SK-N-SH (cell line): ENCODE data around the gene TAB3. TPM values are rescaled to one million over a fixed set of nuclear protein-coding genes. Genes with fewer than 3 reads are reported as not detected.

Source experiments
- CTCF ChIA-PET: fragments of 300-600, 350-600 bp; formaldehyde crosslinking; extraction: SDS; loops from one replicate; lab custom pipeline; 2021; lab: Yijun Ruan, JAX
- POLR2A ChIA-PET: fragments of 350-600 bp; sonication (Branson Sonifier 250); formaldehyde crosslinking; extraction: SDS; loops from one replicate; lab custom pipeline; 2020; ENCODE audit warnings: antibody characterized with exemption, inconsistent platforms; lab: Yijun Ruan, JAX
- DNase-seq: peaks from one replicate; pipeline ENCODE4 v3.0.0; 2012
- H2AFZ ChIP-seq: fragments of 200-600 bp; sonication (generic); 2 replicates; pipeline ENCODE4 v1.8.1; 2016; ENCODE audit warnings: antibody characterized with exemption, mild to moderate bottlenecking, low read depth
- H3F3A ChIP-seq: fragments of 200-600 bp; sonication (generic); replicated peaks from 2 replicates; pipeline ENCODE3; 2016; ENCODE audit warnings: antibody characterized with exemption, mild to moderate bottlenecking; ENCODE audit not compliant: insufficient read depth
- H3K27ac ChIP-seq, 2 experiments: fragments of 200-500 bp in 1 of 2; fragments of 200-600 bp in 1 of 2; sonication (Bioruptor generic) in 1 of 2; sonication (generic), shearing (Covaris generic) in 1 of 2; 2 replicates each; pipeline versions ENCODE4 v1.5.1 to v1.6.1; 2014 to 2016; ENCODE audit warnings: low read depth in 2 of 2, inconsistent platforms in 1 of 2, low read length in 1 of 2, mild to moderate bottlenecking in 1 of 2, mixed read lengths in 1 of 2
- H3K27me3 ChIP-seq: fragments of 200-600 bp; sonication (generic), shearing (Covaris generic); 2 replicates; pipeline ENCODE4 v1.6.1; 2016; ENCODE audit warnings: mixed run types; ENCODE audit not compliant: insufficient read depth
- H3K36me3 ChIP-seq, 2 experiments: fragments of 200-500 bp in 1 of 2; fragments of 200-600 bp in 1 of 2; sonication (Bioruptor generic) in 1 of 2; sonication (generic) in 1 of 2; replicated peaks in 1 of 2; 2 replicates each; pipeline versions ENCODE3 to v1.5.1; 2014 to 2016; ENCODE audit warnings: low read length in 1 of 2, mild to moderate bottlenecking in 1 of 2; ENCODE audit not compliant: insufficient read depth in 2 of 2, control insufficient read depth in 1 of 2
- H3K4me1 ChIP-seq, 2 experiments: fragments of 200-500 bp in 1 of 2; fragments of 200-600 bp in 1 of 2; sonication (Bioruptor generic) in 1 of 2; sonication (generic), shearing (Covaris generic) in 1 of 2; 2 replicates each; pipeline versions ENCODE4 v1.5.1 to v1.6.1; 2014 to 2016; ENCODE audit warnings: low read depth in 1 of 2, low read length in 1 of 2, mixed run types in 1 of 2; ENCODE audit not compliant: insufficient read depth in 2 of 2, control insufficient read depth in 1 of 2
- H3K4me2 ChIP-seq: fragments of 200-600 bp; sonication (generic), shearing (Covaris generic); 2 replicates; pipeline ENCODE4 v1.6.1; 2017; ENCODE audit warnings: mixed run types
- H3K4me3 ChIP-seq, 2 experiments: fragments of 200-500 bp in 1 of 2; fragments of 200-600 bp in 1 of 2; sonication (Bioruptor generic) in 1 of 2; sonication (generic), shearing (Covaris generic) in 1 of 2; 2 replicates each; pipeline versions ENCODE4 v1.5.1 to v1.8.1; 2014 to 2016; ENCODE audit warnings: low read depth in 2 of 2, inconsistent platforms in 1 of 2, low read length in 1 of 2, mild to moderate bottlenecking in 1 of 2, mixed read lengths in 1 of 2, moderate library complexity in 1 of 2
- H3K79me2 ChIP-seq: fragments of 200-600 bp; sonication (generic); 2 replicates; pipeline ENCODE4 v1.8.1; 2017; ENCODE audit warnings: mild to moderate bottlenecking; ENCODE audit not compliant: insufficient read depth
- H3K9ac ChIP-seq: fragments of 200-600 bp; sonication (generic); 2 replicates; pipeline ENCODE4 v1.6.1; 2017; ENCODE audit warnings: mixed run types
- H3K9me2 ChIP-seq: fragments of 200-600 bp; sonication (generic); 2 replicates; pipeline ENCODE4 v1.6.1; 2017; ENCODE audit warnings: mixed run types
- H3K9me3 ChIP-seq: fragments of 200-600 bp; sonication (generic); 2 replicates; pipeline ENCODE4 v1.6.1; 2017; ENCODE audit warnings: mixed run types, mild to moderate bottlenecking, moderate library complexity
- H4K20me1 ChIP-seq: fragments of 200-600 bp; sonication (generic); 2 replicates; pipeline ENCODE4 v1.6.1; 2017; ENCODE audit warnings: mild to moderate bottlenecking, mixed run types; ENCODE audit not compliant: insufficient read depth
- CTCF ChIP-seq: fragments of 200-600 bp; sonication (generic); IDR thresholded peaks from 2 replicates; pipeline ENCODE4 v1.6.1; 2017; ENCODE audit warnings: antibody characterized with exemption, mild to moderate bottlenecking, moderate library complexity
- ELF1 ChIP-seq: IDR thresholded peaks from 2 replicates; pipeline ENCODE4 v1.4.0; 2012
- EP300 ChIP-seq, 2 experiments: IDR thresholded peaks; 2 replicates each; pipeline versions ENCODE4 v1.4.0 to v1.6.1; 2012; ENCODE audit warnings: borderline replicate concordance in 1 of 2, low read depth in 1 of 2, low read length in 1 of 2
- FOXJ3 ChIP-seq: sonication (generic); formaldehyde crosslinking; IDR thresholded peaks from 2 replicates; pipeline ENCODE4 v1.5.1; 2020; ENCODE audit warnings: mild to moderate bottlenecking, missing genetic modification reagents
- GABPA ChIP-seq: IDR thresholded peaks from 2 replicates; pipeline ENCODE4 v1.4.0; 2012; ENCODE audit warnings: low read depth, mild to moderate bottlenecking
- MAX ChIP-seq: IDR thresholded peaks from 2 replicates; pipeline ENCODE4 v1.4.0; 2012; ENCODE audit warnings: low read depth
- MEF2A ChIP-seq: IDR thresholded peaks from 2 replicates; pipeline ENCODE4 v1.4.0; 2012; ENCODE audit warnings: low read depth, borderline replicate concordance
- MXI1 ChIP-seq: IDR thresholded peaks from 2 replicates; pipeline ENCODE4 v1.6.1; 2012; ENCODE audit warnings: mild to moderate bottlenecking, low read depth, low read length, improper control_type of control experiment
- NFIC ChIP-seq: IDR thresholded peaks from 2 replicates; pipeline ENCODE4 v1.4.0; 2012; ENCODE audit warnings: borderline replicate concordance
- NRF1 ChIP-seq: IDR thresholded peaks from 2 replicates; pipeline ENCODE4 v1.6.1; 2012; ENCODE audit warnings: low read depth, mild to moderate bottlenecking, low read length
- PBX3 ChIP-seq: IDR thresholded peaks from 2 replicates; pipeline ENCODE4; 2012
- POLR2AphosphoS5 ChIP-seq: IDR thresholded peaks from 2 replicates; pipeline ENCODE4 v1.6.1; 2012; ENCODE audit warnings: low read depth, low read length
- RAD21 ChIP-seq: IDR thresholded peaks from 2 replicates; pipeline ENCODE4 v1.6.1; 2012; ENCODE audit warnings: mild to moderate bottlenecking, low read length
- REST ChIP-seq: IDR thresholded peaks from 2 replicates; pipeline ENCODE4 v1.6.1; 2012; ENCODE audit warnings: mild to moderate bottlenecking, low read depth, low read length, moderate library complexity
- RFX5 ChIP-seq: IDR thresholded peaks from 2 replicates; pipeline ENCODE4 v1.6.1; 2012; ENCODE audit warnings: mild to moderate bottlenecking, improper control_type of control experiment, low read length
- RXRA ChIP-seq: IDR thresholded peaks from 2 replicates; pipeline ENCODE4 v1.4.0; 2012; ENCODE audit warnings: low read depth, mild to moderate bottlenecking, borderline replicate concordance
- SIN3A ChIP-seq: IDR thresholded peaks from 2 replicates; pipeline ENCODE4 v1.6.1; 2012; ENCODE audit warnings: low read depth, mild to moderate bottlenecking, low read length, moderate library complexity, borderline replicate concordance
- TAF1 ChIP-seq: IDR thresholded peaks from 2 replicates; pipeline ENCODE4 v1.6.1; 2012; ENCODE audit warnings: low read depth, mild to moderate bottlenecking, low read length, moderate library complexity, borderline replicate concordance
- TCF12 ChIP-seq: IDR thresholded peaks from 2 replicates; pipeline ENCODE4 v1.4.0; 2012
- TEAD4 ChIP-seq: IDR thresholded peaks from 2 replicates; pipeline ENCODE4 v1.4.0; 2012; ENCODE audit warnings: mild to moderate bottlenecking, borderline replicate concordance; ENCODE audit not compliant: insufficient read depth
- ZBTB33 ChIP-seq: IDR thresholded peaks from 2 replicates; pipeline ENCODE4 v1.4.0; 2012; ENCODE audit warnings: low read depth, borderline replicate concordance
- WGBS: methylation state at CpG from one replicate; pipeline ENCODE4 v1.1.6; 2017; ENCODE audit warnings: low lambda C conversion rate; 5-methylcytosine and 5-hydroxymethylcytosine counted together
- polyA plus RNA-seq, 3 experiments: library from polyadenylated mRNA; depleted of rRNA; stranded (reverse); fragments of >200 nt; gene quantifications; 2 replicates each; pipeline ENCODE4 v1.2.3, GENCODE V29; 2012

TAB3 gene
- polyA plus RNA-seq, 1 of the 3 experiments (the other 2 are of a cell fraction), result 9.2 TPM

- TF ChIP-seq POLR2AphosphoS5 (no peak), ZBTB33 (no peak), RXRA (no peak), SIN3A (no peak), TAF1 (no peak)
Observed at GRCh38 chrX:30786374-30786773, 102.7 kb downstream of the TAB3 start (continued).

GRCh38 chrX:30781711-30782444, 107.2 kb downstream of the TAB3 start:
- WGBS, result 0% methylated on average over 1 of the region's 1 CpG
- no peaks in the 10 kb centered on the region for H3K36me3 ChIP-seq
- no peak overlapping the region for H3K9ac ChIP-seq
- DNase-seq, result no peak
- ChIA-PET POLR2A (no interaction called here), CTCF (no interaction called here)
- H3F3A ChIP-seq, result no peaks in the 10 kb centered on the region
- H4K20me1 ChIP-seq, result no peaks in the 10 kb centered on the region
- no peak overlapping the region for H3K4me2 ChIP-seq
- H3K9me2 ChIP-seq, result no peaks in the 10 kb centered on the region
- H3K9me3 ChIP-seq, result no peaks in the 10 kb centered on the region
- H3K27ac ChIP-seq, result no peak overlapping the region
- H3K27me3 ChIP-seq, result no peaks in the 10 kb centered on the region; the same call in 1 of the 2 replicates
- no peaks in the 10 kb centered on the region for H3K79me2 ChIP-seq
- no peak overlapping the region for H3K4me3 ChIP-seq
- H3K4me1 ChIP-seq, result no peaks in the 10 kb centered on the region
- no peak overlapping the region for H2AFZ ChIP-seq
- TF ChIP-seq FOXJ3 (no peak), ZBTB33 (no peak), GABPA (no peak), EP300 (IDR thresholded peaks at IDR 0.05; ENCODE audit: borderline replicate concordance in 1 of 2, low read depth in 1 of 2, low read length in 1 of 2) (no peak), NRF1 (no peak), MXI1 (no peak), REST (no peak), RAD21 (no peak), NFIC (no peak), MEF2A (no peak), ELF1 (no peak), TCF12 (no peak), RFX5 (no peak), CTCF (no peak), TEAD4 (no peak), MAX (no peak), PBX3 (no peak)
